Germinal center (tissue), 1 donor: ENCODE results near the gene GUSB.

Experiments used
- DNase-seq: peaks from one replicate; pipeline ENCODE4 v3.0.0; 2012; ENCODE audit warnings: mixed read lengths, low spot score

Gene GUSB

GRCh38 chr7:65931685-65932084, 50.3 kb downstream of the GUSB start:
- DNase-seq: no peak

- DNase-seq: no peak
Observed at GRCh38 chr7:65927489-65928448, 54.2 kb downstream of the GUSB start.

- no peak for DNase-seq
Observed at GRCh38 chr7:65926588-65926987, 55.4 kb downstream of the GUSB start.

DNA sequence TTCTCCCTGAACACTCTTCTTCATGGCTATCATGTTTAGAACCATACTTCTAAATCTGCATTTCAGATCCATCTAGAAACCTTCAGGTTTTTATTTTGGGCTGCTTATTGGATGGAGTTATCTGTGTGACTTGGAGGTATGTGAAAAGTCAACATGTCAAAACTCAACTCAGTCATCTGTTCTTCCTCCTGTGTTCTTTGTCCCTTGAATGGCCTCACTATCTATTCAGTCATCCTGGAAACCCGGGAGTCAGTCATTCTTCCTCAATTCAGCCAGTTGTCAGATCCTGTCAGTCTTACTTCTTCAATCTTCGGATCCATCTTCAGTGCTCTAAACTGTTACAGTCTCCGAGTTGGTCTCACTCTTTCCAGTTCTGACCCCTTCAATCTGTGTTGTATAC, 57.0 kb downstream of the GUSB start:
- no peak for DNase-seq

- DNase-seq: no peak
Observed at GRCh38 chr7:65924193-65924592, 57.8 kb downstream of the GUSB start.

- no peak for DNase-seq
Observed at GRCh38 chr7:65923316-65923715, 58.7 kb downstream of the GUSB start.

GRCh38 chr7:65915921-65916657, 65.9 kb downstream of the GUSB start:
- DNase-seq: no peak

DNA sequence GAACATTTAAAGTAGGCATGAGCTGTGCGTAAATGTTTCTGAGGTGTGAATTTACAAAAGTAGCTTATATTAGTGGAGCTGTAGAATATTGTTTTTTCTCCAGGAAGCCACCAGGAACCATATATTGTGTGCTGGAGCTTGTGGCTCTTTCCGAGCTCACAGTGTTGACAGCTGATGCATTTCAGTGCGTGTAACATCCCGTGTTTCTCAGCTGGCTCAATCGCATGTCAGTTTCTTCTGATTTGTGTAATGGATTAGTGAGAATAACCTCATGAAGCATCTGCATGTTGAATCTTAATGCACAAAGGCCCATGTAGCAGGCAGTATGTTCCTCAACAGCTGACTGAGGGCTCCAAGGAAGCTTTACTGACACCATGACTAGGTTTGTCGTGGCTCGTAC, 69.8 kb downstream of the GUSB start:
- no peak for DNase-seq
